HL-60 (cell line): ENCODE results near the gene TBK1.

Experiments
- CTCF ChIP-seq: IDR thresholded peaks from one replicate; pipeline ENCODE4 v1.5.1; 2011; ENCODE audit warnings: low read length, control low read depth, inconsistent platforms; ENCODE audit not compliant: insufficient read depth
- GABPA ChIP-seq: IDR thresholded peaks from 2 replicates; pipeline ENCODE4 v1.6.1; 2012; ENCODE audit warnings: low read depth
- POLR2AphosphoS5 ChIP-seq: IDR thresholded peaks from 2 replicates; pipeline ENCODE4 v1.6.1; 2012; ENCODE audit warnings: low read depth
- REST ChIP-seq: IDR thresholded peaks from 2 replicates; pipeline ENCODE4 v1.6.1; 2012; ENCODE audit warnings: low read depth; ENCODE audit not compliant: insufficient replicate concordance
- SPI1 ChIP-seq: IDR thresholded peaks from 2 replicates; pipeline ENCODE4 v1.6.1; 2012; ENCODE audit warnings: low read depth, mild to moderate bottlenecking, borderline replicate concordance

GRCh38 chr12:64445490-64445889 is 6.4 kb upstream of the TBK1 start:
- no peak for TF ChIP-seq REST
- TF ChIP-seq CTCF = no peak
- TF ChIP-seq POLR2AphosphoS5 = no peak
- no peak for TF ChIP-seq GABPA
- no peak for TF ChIP-seq SPI1
